Measurements from ENCODE around the gene LCP2.

LCP2 gene

GRCh38 chr5:170219615-170220014 lies 78.0 kb downstream of the LCP2 start:
- DNase-seq, result no peak

GRCh38 chr5:170218726-170219125 lies 78.9 kb downstream of the LCP2 start:
- TF ChIP-seq, protein P1, sequence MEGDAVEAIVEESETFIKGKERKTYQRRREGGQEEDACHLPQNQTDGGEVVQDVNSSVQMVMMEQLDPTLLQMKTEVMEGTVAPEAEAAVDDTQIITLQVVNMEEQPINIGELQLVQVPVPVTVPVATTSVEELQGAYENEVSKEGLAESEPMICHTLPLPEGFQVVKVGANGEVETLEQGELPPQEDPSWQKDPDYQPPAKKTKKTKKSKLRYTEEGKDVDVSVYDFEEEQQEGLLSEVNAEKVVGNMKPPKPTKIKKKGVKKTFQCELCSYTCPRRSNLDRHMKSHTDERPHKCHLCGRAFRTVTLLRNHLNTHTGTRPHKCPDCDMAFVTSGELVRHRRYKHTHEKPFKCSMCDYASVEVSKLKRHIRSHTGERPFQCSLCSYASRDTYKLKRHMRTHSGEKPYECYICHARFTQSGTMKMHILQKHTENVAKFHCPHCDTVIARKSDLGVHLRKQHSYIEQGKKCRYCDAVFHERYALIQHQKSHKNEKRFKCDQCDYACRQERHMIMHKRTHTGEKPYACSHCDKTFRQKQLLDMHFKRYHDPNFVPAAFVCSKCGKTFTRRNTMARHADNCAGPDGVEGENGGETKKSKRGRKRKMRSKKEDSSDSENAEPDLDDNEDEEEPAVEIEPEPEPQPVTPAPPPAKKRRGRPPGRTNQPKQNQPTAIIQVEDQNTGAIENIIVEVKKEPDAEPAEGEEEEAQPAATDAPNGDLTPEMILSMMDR (IDR thresholded peaks at IDR 0.05), result no peak
- Mint-ChIP-seq H3K4me1 (peaks cover 44% of the 10 kb centered on the region), H3K27me3 (ENCODE audit: low read depth, poor library complexity) (no peaks in the 10 kb centered on the region), H3K27ac (no peak overlapping the region), H3K9me3 (no peaks in the 10 kb centered on the region), H3K36me3 (ENCODE audit: low read depth) (no peaks in the 10 kb centered on the region), H3K4me3 (no peak overlapping the region)
- DNase-seq, result no peak

More at GRCh38 chr5:170219615-170220014, 78.0 kb downstream of the LCP2 start:
- Mint-ChIP-seq H3K9me3 (no peaks in the 10 kb centered on the region), H3K27me3 (ENCODE audit: low read depth, poor library complexity) (no peaks in the 10 kb centered on the region), H3K4me1 (peaks cover 53% of the 10 kb centered on the region), H3K27ac (no peak overlapping the region), H3K4me3 (no peak overlapping the region), H3K36me3 (ENCODE audit: low read depth) (no peaks in the 10 kb centered on the region)
- TF ChIP-seq, protein P1 (IDR thresholded peaks at IDR 0.05), result no peak

DNA sequence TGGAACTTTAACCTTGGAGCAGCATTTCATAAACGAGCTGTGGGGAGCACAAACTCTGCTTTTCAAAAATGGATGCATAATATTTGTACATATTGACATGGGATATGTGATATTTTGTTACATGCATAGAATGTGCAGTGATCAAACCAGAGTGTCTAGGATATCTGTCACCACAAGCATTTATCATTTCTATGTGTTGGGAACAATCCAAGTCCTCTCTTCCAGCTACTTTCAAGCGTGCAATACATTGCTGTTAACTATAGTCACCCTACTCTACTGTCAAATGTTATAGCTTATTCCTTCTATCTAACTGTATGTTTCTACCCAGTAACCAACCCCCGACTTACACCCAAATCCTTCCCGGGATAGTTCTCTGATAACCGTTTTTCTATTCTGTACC lies 79.7 kb downstream of the LCP2 start:
- peaks cover 35% of the 10 kb centered on the region for H3K4me1 Mint-ChIP-seq
- TF ChIP-seq, protein P1 (IDR thresholded peaks at IDR 0.05), result no peak
- H3K9me3 Mint-ChIP-seq, result no peaks in the 10 kb centered on the region
- no peaks in the 10 kb centered on the region for H3K36me3 Mint-ChIP-seq (ENCODE audit: low read depth)
- H3K27ac Mint-ChIP-seq, result no peak overlapping the region
- H3K4me3 Mint-ChIP-seq, result no peak overlapping the region
- H3K27me3 Mint-ChIP-seq (ENCODE audit: low read depth, poor library complexity), result peaks cover 3% of the 10 kb centered on the region
- no peak for DNase-seq

GRCh38 chr5:170216257-170216864 lies 81.2 kb downstream of the LCP2 start:
- Mint-ChIP-seq H3K4me3 (no peak overlapping the region), H3K9me3 (no peaks in the 10 kb centered on the region), H3K27me3 (ENCODE audit: low read depth, poor library complexity) (peaks cover 7% of the 10 kb centered on the region), H3K36me3 (ENCODE audit: low read depth) (no peaks in the 10 kb centered on the region), H3K4me1 (peaks cover 23% of the 10 kb centered on the region), H3K27ac (no peak overlapping the region)
- DNase-seq, result peak; percentile 21
- TF ChIP-seq, protein P1 (IDR thresholded peaks at IDR 0.05), result peak; percentile 68

GRCh38 chr5:170211575-170212334 lies 85.8 kb downstream of the LCP2 start:
- Mint-ChIP-seq H3K27ac (no peak overlapping the region), H3K4me3 (no peak overlapping the region), H3K36me3 (ENCODE audit: low read depth) (no peaks in the 10 kb centered on the region), H3K9me3 (peaks cover 6% of the 10 kb centered on the region), H3K4me1 (peaks cover 5% of the 10 kb centered on the region), H3K27me3 (ENCODE audit: low read depth, poor library complexity) (peaks cover 19% of the 10 kb centered on the region)
- TF ChIP-seq, protein P1 (IDR thresholded peaks at IDR 0.05), result no peak
- no peak for DNase-seq
